Erythroblast (primary cell): ENCODE results near the gene CEP131.

Experiments
- DNase-seq, 2 experiments: peaks; one replicate each; lab custom pipeline; 2025; lab: John Stamatoyannopoulos, UW
- GATA1 ChIP-seq: IDR thresholded peaks from 2 replicates; pipeline ENCODE4 v1.6.1; 2011; ENCODE audit warnings: low read depth, mild to moderate bottlenecking, control low read depth, low read length, moderate library complexity
- POLR2A ChIP-seq: IDR thresholded peaks from 2 replicates; pipeline ENCODE4 v1.6.1; 2011; ENCODE audit warnings: mild to moderate bottlenecking, low read length

CEP131 gene

GRCh38 chr17:81200695-81201580 lies 21.8 kb downstream of the CEP131 start:
- DNase-seq, result peak; percentile 79 to 84
- TF ChIP-seq POLR2A (no peak), GATA1 (no peak)

GRCh38 chr17:81200201-81200600 lies 22.6 kb downstream of the CEP131 start:
- TF ChIP-seq POLR2A, result no peak
- DNase-seq, result no peak

DNA sequence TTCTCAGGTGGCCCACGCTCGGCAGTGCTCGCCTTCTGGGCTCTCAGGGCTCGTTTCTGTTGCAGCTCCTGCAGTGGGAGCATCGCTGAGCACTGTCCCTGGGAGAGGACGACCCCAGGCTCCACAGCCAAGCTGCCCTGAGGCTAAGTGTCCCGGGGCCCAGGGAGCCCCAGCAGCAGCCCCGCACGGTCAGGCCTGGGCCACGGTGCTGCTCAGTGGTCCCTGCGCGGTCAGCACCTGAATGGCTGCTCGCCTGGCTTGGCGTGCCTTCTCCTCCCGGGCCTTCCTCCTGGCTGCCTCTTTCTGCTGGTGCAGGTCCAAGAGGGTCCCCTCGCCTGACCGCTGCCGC lies 23.3 kb downstream of the CEP131 start:
- DNase-seq, result no peak
- TF ChIP-seq POLR2A (no peak), GATA1 (no peak)

DNA sequence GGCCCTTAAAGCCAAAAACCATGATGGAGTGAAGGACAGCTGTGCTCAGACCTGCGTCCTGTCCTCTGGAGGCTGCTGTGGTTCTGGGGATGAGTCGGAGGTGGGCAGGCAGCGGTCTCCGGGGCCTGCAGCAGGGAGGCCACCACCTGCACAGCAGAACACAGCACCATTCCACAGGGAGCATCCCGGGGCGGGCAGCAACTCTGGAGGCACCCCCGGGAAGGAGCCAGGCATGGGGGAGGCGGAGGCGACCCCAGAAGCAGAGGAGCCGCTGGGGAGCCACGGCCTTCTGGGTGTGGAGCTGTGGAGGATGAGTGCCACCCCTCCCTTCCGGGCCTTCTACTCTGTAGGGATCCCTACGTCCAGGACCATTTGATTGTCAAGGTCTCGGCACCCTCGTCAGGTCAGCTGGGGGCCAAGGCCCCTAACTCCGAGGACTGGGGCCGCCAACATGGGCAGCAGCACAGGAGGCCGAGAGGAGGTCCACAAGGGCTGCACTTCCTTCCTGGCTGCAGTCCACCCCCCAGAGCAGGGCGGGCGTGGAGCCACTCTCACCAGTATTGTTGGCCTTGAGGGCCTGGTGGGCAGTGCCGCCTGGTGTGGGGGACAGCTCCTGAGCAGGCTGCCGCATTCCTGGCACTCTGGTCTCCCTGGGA lies 23.8 kb downstream of the CEP131 start:
- TF ChIP-seq GATA1 (no peak), POLR2A (no peak)

GRCh38 chr17:81197831-81198490 lies 24.8 kb downstream of the CEP131 start:
- TF ChIP-seq GATA1, result no peak
- TF ChIP-seq POLR2A, result no peak
- DNase-seq, result no peak

More for the DNA sequence above, 23.8 kb downstream of the CEP131 start:
- DNase-seq, result no peak

DNA sequence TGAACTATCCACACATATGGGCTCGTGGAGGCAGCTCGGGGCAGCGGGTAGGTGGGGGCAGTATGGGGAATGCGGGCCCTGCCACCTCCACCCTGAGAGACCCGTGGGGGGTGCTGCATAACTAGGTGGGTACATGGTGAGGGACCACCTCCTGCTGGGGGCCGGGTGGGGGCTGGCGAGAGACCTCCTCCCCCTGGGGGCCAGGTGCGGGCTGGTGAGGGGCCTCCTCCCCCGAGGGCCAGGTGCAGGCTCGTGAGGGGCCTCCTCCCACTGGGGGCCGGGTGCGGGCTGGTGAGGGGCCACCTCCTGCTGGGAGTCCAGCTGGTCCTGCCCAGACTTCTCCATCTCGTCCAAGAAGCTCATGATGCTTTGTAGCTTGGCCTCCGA lies 25.4 kb downstream of the CEP131 start:
- TF ChIP-seq GATA1, result no peak
- no peak for TF ChIP-seq POLR2A

DNA sequence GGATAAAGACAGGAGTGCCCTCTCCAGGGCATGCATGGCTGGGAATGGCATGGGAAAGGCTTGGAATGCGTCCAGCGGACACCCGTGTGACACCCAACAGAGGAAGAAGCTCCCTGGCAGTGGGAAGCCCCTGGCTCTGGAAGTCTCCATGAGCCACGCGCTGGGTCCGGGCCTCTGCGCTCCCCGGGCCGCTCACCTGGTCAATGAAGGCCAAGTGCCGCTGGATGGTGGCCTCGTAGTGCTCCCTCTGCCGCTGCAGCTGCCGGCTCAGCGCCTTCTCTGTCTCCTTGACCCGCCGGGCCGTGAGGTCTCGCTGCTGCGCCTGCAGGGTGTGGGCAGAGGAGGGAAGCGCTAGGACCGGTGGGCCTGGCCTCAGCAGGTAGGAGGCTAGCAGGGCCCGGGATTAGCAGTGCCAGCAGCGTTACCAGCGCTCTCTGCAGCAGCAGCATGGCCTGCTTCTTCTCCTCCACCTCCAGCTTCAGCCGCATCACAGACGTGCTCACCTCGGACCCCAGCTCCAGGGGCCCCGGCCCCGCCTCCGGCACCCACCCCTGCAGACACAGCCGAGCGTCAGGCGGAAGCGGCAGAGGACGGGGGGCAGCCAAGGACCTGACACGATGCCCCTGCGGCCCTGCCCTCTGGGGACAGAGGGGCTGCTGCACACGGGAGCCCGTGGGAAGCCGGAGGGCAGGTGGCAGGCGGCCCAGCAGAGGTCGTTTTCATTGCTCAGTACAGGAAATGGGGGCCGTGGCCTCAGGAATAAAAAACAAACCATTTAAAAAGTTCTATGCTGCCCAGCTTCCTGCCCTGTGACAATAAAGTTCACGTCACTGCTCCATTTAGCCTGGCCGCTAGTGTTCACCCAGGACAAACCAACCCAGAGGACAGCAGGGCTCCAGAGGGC lies 26.0 kb downstream of the CEP131 start:
- no peak for TF ChIP-seq GATA1
- TF ChIP-seq POLR2A, result no peak
- DNase-seq, result no peak

More for the DNA sequence above, 25.4 kb downstream of the CEP131 start:
- no peak for DNase-seq

DNA sequence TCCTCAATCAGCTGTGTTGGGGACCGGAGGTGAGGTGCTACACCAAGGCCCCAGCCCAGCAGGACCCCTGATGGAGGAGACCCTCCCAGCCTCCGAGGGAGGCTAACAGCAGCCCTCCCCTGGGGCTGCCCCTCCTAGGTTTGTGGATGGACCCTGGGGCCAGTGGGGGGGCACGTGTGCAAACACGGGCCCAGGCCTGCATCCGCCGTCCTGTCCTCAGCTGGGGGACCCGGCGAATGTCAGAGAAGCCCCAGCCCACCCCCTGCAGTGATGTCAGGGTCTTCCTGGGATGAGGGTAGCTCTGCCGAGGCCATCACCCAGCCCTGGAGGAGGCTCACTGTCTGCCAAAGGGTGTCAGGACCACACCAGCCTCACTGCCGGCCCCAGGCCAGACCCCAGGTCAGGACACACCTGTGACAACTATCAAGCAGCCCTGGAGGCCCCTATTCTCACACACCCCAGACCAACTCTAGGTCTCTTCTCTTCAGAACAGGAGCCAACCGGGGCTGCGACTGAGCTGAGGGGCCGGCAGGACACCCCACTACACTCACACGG lies 26.7 kb downstream of the CEP131 start:
- no peak for DNase-seq
- TF ChIP-seq GATA1, result no peak
- no peak for TF ChIP-seq POLR2A

DNA sequence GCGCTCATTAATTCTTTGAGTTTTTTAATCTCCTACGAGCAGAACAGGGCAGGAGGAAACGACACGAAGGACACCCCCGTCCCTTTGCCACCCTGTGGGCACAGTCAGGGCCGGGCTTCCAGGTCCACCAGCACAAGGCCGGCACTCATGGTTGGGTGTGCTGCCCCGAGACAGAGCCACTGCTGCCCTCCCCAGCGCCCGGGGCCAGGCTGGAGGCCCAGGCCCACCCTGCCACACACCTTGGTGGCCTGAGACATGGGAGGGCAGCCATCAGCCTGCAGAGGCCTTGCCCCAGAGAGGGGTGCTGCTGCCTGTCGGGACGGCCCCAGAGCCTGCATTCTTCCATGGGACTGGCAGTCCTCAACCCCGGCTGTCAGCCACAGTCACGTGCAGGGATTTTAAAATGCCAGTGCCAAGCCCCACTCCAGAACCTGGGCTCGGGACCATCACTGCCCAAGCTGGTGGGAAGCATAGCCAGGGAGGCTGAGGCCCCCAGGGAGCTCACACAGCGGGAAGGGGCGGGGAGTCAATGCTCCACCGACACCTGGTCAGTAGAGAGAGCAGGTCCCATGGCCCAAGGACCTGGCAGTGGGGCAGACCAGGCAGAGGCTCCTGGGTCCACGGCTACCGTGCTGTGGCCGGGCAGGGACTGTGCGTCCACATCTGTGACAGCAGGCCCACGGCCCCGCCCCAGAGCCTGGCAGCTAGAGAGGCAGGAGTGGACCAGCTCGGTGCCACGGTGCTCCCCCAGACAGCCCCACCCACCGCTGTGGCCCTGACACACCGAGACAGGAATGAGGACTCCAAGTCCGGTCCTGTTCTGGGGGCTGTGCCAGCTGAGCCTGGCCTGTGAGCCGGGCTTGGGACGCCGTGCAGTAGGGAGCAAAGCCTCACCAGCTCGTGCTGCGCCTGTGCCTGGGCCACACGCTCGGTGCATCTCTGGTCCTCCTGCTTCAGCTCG lies 27.5 kb downstream of the CEP131 start:
- TF ChIP-seq GATA1 (no peak), POLR2A (no peak)
- no peak for DNase-seq

- TF ChIP-seq POLR2A, result no peak
- no peak for TF ChIP-seq GATA1
- DNase-seq, result no peak
Observed at GRCh38 chr17:81194225-81194760, 28.5 kb downstream of the CEP131 start.

DNA sequence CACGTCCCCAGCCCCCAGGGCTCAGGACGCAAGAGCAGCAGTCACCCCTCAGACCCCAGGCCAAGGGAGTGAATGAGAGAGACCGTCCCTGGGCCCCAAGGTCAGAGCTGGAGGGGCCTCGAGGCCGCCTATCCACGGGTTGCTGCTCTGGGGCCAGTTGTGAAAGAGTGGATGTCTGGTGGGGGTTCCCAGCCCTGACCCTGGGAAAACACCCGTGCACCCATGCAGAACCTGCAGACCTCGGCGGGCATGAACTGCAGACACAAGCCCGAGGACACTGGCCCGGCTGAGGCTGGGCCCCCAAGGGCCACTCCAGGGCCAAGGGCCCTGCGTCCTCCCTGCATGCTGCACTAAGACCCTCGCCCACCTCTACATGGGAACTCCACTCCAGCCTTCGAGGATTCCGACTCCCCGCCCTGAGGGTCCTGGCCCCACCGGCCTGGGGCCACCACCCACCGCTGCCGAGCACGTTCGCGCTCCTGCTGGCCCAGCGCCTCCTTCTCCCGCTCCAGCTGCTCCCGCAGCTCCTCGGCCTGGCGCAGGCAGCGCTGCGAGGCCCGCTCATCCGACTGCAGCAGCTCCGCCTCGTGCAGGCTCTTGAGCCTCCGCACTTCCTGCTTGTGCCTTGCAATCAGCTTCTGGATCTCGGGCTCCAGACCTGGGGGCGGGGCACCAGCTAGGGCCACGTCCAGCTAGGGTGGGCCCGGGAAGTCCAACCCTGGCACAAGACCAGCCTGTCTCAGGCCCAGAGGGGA lies 29.1 kb downstream of the CEP131 start:
- TF ChIP-seq GATA1 (no peak), POLR2A (no peak)
- DNase-seq, result no peak
